ENCODE data around the gene BIN2.

GRCh38 chr12:51238037-51238509 lies 85.9 kb downstream of the BIN2 start:
- TF ChIP-seq, protein P1, sequence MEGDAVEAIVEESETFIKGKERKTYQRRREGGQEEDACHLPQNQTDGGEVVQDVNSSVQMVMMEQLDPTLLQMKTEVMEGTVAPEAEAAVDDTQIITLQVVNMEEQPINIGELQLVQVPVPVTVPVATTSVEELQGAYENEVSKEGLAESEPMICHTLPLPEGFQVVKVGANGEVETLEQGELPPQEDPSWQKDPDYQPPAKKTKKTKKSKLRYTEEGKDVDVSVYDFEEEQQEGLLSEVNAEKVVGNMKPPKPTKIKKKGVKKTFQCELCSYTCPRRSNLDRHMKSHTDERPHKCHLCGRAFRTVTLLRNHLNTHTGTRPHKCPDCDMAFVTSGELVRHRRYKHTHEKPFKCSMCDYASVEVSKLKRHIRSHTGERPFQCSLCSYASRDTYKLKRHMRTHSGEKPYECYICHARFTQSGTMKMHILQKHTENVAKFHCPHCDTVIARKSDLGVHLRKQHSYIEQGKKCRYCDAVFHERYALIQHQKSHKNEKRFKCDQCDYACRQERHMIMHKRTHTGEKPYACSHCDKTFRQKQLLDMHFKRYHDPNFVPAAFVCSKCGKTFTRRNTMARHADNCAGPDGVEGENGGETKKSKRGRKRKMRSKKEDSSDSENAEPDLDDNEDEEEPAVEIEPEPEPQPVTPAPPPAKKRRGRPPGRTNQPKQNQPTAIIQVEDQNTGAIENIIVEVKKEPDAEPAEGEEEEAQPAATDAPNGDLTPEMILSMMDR (IDR thresholded peaks at IDR 0.05): no peak
- no peak for TF ChIP-seq POLR2A (IDR thresholded peaks at IDR 0.05; ENCODE audit: low read depth)
